Choroid plexus epithelial cell (primary cell): ENCODE measurements around the gene PFDN6.
A peak's percentile ranks its signal among the peaks of the same experiment; 100 is the strongest.

Source experiments
- DNase-seq: peaks from one replicate; pipeline ENCODE4 v3.0.0-alpha.2; 2010; ENCODE audit warnings: low read depth
- H3K4me3 ChIP-seq: 2 replicates; pipeline ENCODE4 v1.5.1; 2011; ENCODE audit warnings: low read depth, mild to moderate bottlenecking, control low read depth, low read length, moderate library complexity
- TF ChIP-seq, protein P1 (sequence below): conservative IDR thresholded peaks from 2 replicates; pipeline ENCODE4 v1.5.1; 2011; ENCODE audit warnings: low read depth, mild to moderate bottlenecking, control low read depth, inconsistent platforms, low read length, moderate library complexity

Gene PFDN6

DNA sequence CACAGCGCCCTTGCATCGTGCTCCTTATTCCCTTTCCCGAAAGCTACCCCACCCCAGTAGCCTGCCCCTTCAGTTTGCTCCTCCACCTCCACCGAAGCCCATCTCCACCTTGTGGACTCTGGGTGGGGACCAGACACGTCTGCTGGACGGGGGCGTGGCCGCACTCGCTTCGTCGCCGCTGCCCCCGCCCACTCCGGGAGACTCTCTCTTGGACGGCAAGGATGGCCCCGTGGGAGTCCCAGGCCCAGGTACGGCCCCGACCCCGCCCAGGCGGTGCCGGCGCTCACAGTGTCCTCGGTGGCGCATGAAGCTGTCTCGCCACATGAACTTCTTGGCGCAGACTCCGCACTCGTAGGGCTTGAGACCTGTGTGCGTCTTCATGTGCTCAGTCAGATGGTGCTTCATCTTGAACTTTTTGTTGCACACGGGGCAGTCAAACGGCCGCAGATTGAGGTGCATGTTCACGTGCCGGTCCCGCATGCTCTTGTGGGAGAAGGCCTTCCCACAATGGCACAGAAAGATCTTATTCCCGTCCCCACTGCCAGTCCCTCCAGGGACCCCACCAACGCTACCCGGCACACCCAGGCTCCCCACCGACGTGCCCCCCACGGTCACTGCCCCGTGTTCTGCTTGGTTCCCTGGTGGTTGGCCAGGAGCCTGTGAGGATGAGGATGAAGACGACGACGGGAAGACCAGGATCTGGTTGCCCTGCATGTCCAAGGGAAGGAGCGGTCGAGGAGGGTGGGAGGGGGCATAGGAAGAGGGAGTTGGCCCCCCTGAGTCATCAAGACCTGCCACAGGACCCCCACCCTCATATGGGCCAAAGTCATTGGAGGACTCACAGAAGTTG is 25.8 kb downstream of the PFDN6 start:
- peak; percentile 18 for DNase-seq
- peak overlapping the region; percentile 92 for H3K4me3 ChIP-seq
- TF ChIP-seq, protein P1, sequence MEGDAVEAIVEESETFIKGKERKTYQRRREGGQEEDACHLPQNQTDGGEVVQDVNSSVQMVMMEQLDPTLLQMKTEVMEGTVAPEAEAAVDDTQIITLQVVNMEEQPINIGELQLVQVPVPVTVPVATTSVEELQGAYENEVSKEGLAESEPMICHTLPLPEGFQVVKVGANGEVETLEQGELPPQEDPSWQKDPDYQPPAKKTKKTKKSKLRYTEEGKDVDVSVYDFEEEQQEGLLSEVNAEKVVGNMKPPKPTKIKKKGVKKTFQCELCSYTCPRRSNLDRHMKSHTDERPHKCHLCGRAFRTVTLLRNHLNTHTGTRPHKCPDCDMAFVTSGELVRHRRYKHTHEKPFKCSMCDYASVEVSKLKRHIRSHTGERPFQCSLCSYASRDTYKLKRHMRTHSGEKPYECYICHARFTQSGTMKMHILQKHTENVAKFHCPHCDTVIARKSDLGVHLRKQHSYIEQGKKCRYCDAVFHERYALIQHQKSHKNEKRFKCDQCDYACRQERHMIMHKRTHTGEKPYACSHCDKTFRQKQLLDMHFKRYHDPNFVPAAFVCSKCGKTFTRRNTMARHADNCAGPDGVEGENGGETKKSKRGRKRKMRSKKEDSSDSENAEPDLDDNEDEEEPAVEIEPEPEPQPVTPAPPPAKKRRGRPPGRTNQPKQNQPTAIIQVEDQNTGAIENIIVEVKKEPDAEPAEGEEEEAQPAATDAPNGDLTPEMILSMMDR, result no peak

DNA sequence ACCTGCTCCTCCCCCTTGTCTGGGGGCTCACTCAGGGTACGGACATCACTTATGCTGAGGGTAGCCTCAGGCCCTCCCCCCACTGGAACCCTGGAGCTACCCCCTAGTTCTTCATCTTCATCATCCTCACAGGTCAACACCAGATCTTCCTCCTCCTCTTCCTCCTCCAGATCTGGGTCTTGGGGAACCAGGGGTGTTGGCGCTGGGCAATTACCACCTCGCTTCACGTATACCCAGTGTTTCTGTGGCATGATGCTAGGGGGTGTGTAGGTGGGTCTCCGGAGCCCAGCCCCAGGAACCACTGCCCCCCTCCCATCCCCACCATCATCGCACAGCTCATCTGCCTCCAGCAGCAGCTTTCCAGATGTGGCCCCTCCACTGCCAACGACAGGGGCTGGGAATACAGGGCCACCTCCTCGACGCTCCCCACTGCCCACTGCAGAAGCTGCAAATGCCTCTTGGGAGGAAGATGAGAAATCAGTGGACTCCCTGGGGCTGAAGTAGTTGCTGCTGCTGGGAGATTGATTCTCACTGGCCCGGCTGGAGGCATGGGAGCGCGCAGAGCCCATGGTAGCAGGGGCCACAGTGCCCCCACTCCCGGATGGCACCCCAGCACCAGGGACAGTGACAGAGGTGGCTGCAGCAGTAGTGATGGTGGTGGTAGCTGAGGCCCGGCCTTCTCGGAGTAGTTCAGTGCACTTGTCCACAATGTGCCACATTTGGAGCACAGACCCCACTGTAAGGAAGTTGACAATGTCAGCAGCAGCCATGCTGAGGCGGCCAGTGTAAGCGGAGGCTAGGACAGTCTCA is 26.6 kb downstream of the PFDN6 start:
- DNase-seq, result no peak
- H3K4me3 ChIP-seq, result no peak overlapping the region
- TF ChIP-seq, protein P1, result no peak

DNA sequence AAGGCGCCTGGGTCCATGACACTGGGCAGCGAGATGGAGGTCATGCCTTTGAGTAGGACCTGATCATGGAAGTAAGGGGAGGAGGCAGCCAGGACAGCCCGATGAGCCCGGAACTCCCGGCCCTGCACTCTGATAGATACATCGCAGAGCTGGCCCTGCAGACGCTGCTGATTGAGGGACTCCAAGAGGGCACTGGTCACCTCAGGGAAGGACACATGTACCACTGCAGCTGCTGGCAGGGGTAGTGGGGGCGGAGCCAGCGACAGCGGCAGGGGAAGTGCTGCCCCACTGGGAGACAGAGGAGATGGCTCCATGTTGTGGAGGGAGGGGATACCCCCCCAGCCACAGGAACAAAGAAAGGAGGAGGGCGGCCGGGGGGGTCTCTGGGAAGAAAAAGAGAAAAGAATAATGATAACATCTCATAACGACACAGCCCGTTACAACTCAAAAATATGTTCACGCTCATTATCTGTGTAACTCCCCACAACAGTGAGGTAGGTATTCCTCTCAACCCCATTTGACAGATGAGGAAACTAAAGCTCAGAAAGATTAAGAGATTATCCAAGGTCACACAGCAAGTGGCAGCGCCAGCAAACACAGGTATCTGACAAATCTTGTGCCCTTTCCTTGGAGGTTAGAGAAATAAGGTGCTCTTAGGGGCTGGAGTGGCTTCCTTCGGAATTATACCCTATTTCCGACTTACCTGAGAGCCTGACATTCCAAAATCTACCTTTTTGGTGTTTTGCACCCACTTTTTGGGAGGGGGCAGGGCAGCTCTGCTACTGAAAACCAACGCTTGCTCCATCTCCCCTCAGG is 27.4 kb downstream of the PFDN6 start:
- no peak for DNase-seq
- TF ChIP-seq, protein P1, result no peak
- peak overlapping the region; percentile 71 for H3K4me3 ChIP-seq

DNA sequence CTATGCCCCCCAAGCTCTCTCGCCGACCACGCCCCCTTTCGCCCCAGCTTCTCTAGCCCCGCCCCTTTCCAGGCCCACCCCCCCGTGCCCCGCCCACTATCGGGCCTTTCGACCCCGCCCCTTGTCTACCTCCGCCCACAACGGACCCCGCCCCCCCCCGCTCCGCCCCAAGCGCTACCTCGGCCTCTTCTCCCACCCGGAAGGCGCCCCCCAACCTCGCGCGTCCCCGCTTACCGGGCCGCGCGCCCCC is 27.9 kb downstream of the PFDN6 start:
- TF ChIP-seq, protein P1, result no peak
- no peak for DNase-seq
- H3K4me3 ChIP-seq, result peak overlapping the region; percentile 71

DNA sequence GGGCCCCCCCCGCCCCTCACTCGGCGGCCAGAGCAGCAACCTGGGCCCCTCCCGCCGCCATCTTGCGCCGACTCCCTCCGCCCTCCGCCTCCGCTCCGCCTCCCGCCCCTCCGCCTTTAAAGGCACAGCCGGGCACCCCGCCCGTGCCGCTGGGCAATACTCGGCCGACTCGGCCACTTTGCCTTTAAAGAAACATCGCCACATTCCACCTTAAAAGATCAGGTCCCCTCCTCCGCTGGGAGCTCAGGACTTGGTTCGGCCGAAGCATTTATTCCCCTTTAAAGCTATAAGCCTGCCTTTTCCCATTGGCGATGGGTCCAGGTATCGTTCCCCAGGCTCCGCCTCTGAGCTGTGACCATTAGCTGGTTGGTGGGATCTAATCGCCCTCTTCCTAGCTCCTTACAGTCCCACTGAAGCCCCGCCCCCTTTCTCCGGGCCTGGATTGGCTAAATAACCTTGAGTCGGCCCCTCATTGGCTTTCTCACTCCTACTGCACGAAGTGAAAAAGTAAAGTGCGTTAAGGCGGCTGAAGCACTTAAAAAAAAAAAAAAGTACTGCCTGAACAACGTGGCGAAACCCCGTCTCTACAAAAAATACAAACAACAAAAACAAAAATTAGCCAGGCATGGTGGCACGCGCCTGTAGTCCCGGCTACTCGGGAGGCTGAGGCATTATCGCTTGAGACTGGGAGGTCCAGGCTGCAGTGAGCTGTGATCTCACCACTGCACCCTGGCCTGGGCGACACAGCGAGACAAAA is 28.4 kb downstream of the PFDN6 start, which contains the start of gene ZBTB22:
Gene ZBTB22 (minus strand): TSS at position 76 of the 757 bp plus-strand sequence. CDS start 828 bp downstream, outside the sequence.
- TF ChIP-seq, protein P1, result no peak
- H3K4me3 ChIP-seq, result peak within 1 kb of the TSS; percentile 71
- DNase-seq, result peak; percentile 100

DNA sequence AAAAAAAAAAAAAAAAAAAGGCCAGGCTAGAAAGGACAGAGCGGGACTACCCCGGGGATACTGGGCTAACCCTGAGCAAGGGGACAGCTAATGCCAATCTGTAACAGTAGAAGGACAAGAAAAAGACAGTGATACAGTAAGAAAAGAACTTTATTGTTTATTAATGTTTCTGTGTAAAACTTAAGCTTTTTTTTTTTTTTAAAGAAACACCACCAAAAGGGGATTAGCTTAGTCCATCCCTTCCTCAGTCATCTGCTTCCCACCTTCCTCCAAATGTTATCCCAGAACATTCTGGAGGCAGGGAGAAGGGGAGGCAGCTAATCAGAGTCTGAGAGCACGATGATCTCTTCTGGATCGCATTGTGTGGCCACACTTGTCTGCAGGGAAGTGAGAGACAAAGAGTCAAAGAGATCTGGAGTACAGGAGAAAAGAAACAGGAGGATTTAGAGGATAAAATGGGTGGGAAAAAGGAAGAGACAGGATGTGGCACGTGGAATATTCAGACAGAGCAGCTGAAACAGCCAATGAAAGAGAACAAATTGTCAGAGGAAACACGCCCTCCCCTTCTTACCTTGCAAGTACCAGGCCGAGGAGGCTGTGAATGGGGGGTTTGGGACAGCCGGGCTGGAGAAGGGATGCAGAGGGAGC is 29.1 kb downstream of the PFDN6 start:
- no peak for DNase-seq
- peak overlapping the region; percentile 51 for H3K4me3 ChIP-seq
- TF ChIP-seq, protein P1, result no peak
